Ectodermal cell (in vitro differentiated cells): ENCODE measurements around the gene LRRIQ4.

Source experiments
- H3K27ac ChIP-seq: 2 replicates; pipeline ENCODE4 v1.7.0; 2013; ENCODE audit warnings: mild to moderate bottlenecking, low read depth, low read length; ENCODE audit not compliant: insufficient read depth, poor library complexity, severe bottlenecking
- H3K27me3 ChIP-seq: 2 replicates; pipeline ENCODE4 v1.7.0; 2013; ENCODE audit warnings: mild to moderate bottlenecking, low read length; ENCODE audit not compliant: insufficient read depth, control insufficient read depth, poor library complexity, severe bottlenecking
- H3K36me3 ChIP-seq: one replicate; pipeline ENCODE4 v1.7.0; 2013; ENCODE audit warnings: low read length; ENCODE audit not compliant: control insufficient read depth, insufficient read depth
- H3K4me1 ChIP-seq: one replicate; pipeline ENCODE4 v1.7.0; 2013; ENCODE audit warnings: low read length; ENCODE audit not compliant: control insufficient read depth, insufficient read depth
- H3K4me3 ChIP-seq: 2 replicates; pipeline ENCODE4 v1.7.0; 2013; ENCODE audit warnings: low read depth, low read length, control low read depth; ENCODE audit not compliant: insufficient read depth
- H3K9me3 ChIP-seq: 2 replicates; pipeline ENCODE4 v1.7.0; 2013; ENCODE audit warnings: mild to moderate bottlenecking, low read length, moderate library complexity; ENCODE audit not compliant: control insufficient read depth
- WGBS, 2 experiments: methylation state at CpG; one replicate each; pipeline ENCODE4 v1.1.7; 2013; ENCODE audit warnings: missing lambda C conversion rate in 2 of 2; 5-methylcytosine and 5-hydroxymethylcytosine counted together

Gene LRRIQ4

GRCh38 chr3:169835533-169835932 is 22.9 kb downstream of the LRRIQ4 start:
- no peaks in the 10 kb centered on the region for H3K36me3 ChIP-seq
- no peak overlapping the region for H3K4me3 ChIP-seq
- WGBS, 2 experiments, result 86 to 89% methylated on average over 1 of the region's 1 CpG
- no peaks in the 10 kb centered on the region for H3K9me3 ChIP-seq
- no peaks in the 10 kb centered on the region for H3K4me1 ChIP-seq
- H3K27me3 ChIP-seq, result no peaks in the 10 kb centered on the region
- no peak overlapping the region for H3K27ac ChIP-seq

GRCh38 chr3:169836078-169836941 is 23.6 kb downstream of the LRRIQ4 start:
- no peaks in the 10 kb centered on the region for H3K9me3 ChIP-seq
- H3K4me3 ChIP-seq, result no peak overlapping the region
- H3K4me1 ChIP-seq, result no peaks in the 10 kb centered on the region
- 72 to 76% methylated on average over 5 of the region's 5 CpGs for WGBS, 2 experiments
- no peak overlapping the region for H3K27ac ChIP-seq
- no peaks in the 10 kb centered on the region for H3K36me3 ChIP-seq
- no peaks in the 10 kb centered on the region for H3K27me3 ChIP-seq

- Histone ChIP-seq H3K4me1 (no peaks in the 10 kb centered on the region), H3K27ac (no peak overlapping the region), H3K27me3 (no peaks in the 10 kb centered on the region), H3K36me3 (no peaks in the 10 kb centered on the region), H3K4me3 (no peak overlapping the region), H3K9me3 (no peaks in the 10 kb centered on the region)
- 91 to 92% methylated on average over 3 of the region's 3 CpGs for WGBS, 2 experiments
Measured at GRCh38 chr3:169836942-169837275, 24.2 kb downstream of the LRRIQ4 start.

- WGBS, 2 experiments, result 86 to 92% methylated on average over 1 of the region's 1 CpG
- Histone ChIP-seq H3K27me3 (no peaks in the 10 kb centered on the region), H3K4me1 (no peaks in the 10 kb centered on the region), H3K4me3 (no peak overlapping the region), H3K27ac (no peak overlapping the region), H3K36me3 (no peaks in the 10 kb centered on the region), H3K9me3 (no peaks in the 10 kb centered on the region)
Measured at GRCh38 chr3:169838511-169839030, 25.9 kb downstream of the LRRIQ4 start.

GRCh38 chr3:169841171-169841570 is 28.5 kb downstream of the LRRIQ4 start:
- H3K27me3 ChIP-seq, result no peaks in the 10 kb centered on the region
- H3K36me3 ChIP-seq, result no peaks in the 10 kb centered on the region
- H3K9me3 ChIP-seq, result no peaks in the 10 kb centered on the region
- H3K27ac ChIP-seq, result no peak overlapping the region
- H3K4me3 ChIP-seq, result no peak overlapping the region
- 88 to 89% methylated on average over 4 of the region's 4 CpGs for WGBS, 2 experiments
- H3K4me1 ChIP-seq, result no peaks in the 10 kb centered on the region

GRCh38 chr3:169842960-169843359 is 30.3 kb downstream of the LRRIQ4 start:
- H3K9me3 ChIP-seq, result no peaks in the 10 kb centered on the region
- WGBS, 2 experiments, result 87 to 93% methylated on average over 3 of the region's 3 CpGs
- H3K27me3 ChIP-seq, result no peaks in the 10 kb centered on the region
- no peaks in the 10 kb centered on the region for H3K4me1 ChIP-seq
- no peaks in the 10 kb centered on the region for H3K36me3 ChIP-seq
- H3K27ac ChIP-seq, result no peak overlapping the region
- H3K4me3 ChIP-seq, result no peak overlapping the region

- 89 to 95% methylated on average over 10 of the region's 11 CpGs for WGBS, 2 experiments
Measured at GRCh38 chr3:169846458-169847193, 34.0 kb downstream of the LRRIQ4 start.

GRCh38 chr3:169847896-169848295 is 35.2 kb downstream of the LRRIQ4 start:
- H3K27me3 ChIP-seq, result no peaks in the 10 kb centered on the region
- H3K4me3 ChIP-seq, result no peak overlapping the region
- no peaks in the 10 kb centered on the region for H3K9me3 ChIP-seq
- H3K4me1 ChIP-seq, result no peaks in the 10 kb centered on the region
- WGBS, 2 experiments, result 92 to 93% methylated on average over 4 of the region's 4 CpGs
- no peak overlapping the region for H3K27ac ChIP-seq
- no peaks in the 10 kb centered on the region for H3K36me3 ChIP-seq

More at GRCh38 chr3:169846458-169847193, 34.0 kb downstream of the LRRIQ4 start:
- no peaks in the 10 kb centered on the region for H3K4me1 ChIP-seq
- H3K27ac ChIP-seq, result no peak overlapping the region
- H3K4me3 ChIP-seq, result no peak overlapping the region
- no peaks in the 10 kb centered on the region for H3K27me3 ChIP-seq
- no peaks in the 10 kb centered on the region for H3K36me3 ChIP-seq
- no peaks in the 10 kb centered on the region for H3K9me3 ChIP-seq

- no peak overlapping the region for H3K27ac ChIP-seq
Measured at GRCh38 chr3:169848741-169849140, 36.1 kb downstream of the LRRIQ4 start.

GRCh38 chr3:169850618-169851017 is 37.9 kb downstream of the LRRIQ4 start:
- Histone ChIP-seq H3K4me3 (no peak overlapping the region), H3K9me3 (no peaks in the 10 kb centered on the region), H3K4me1 (no peaks in the 10 kb centered on the region), H3K27me3 (no peaks in the 10 kb centered on the region), H3K36me3 (no peaks in the 10 kb centered on the region), H3K27ac (no peak overlapping the region)

More at GRCh38 chr3:169848741-169849140, 36.1 kb downstream of the LRRIQ4 start:
- Histone ChIP-seq H3K27me3 (no peaks in the 10 kb centered on the region), H3K4me3 (no peak overlapping the region), H3K4me1 (no peaks in the 10 kb centered on the region), H3K36me3 (no peaks in the 10 kb centered on the region), H3K9me3 (no peaks in the 10 kb centered on the region)
- WGBS, 2 experiments, result 93 to 95% methylated on average over 2 to 3 of the region's 3 CpGs
